Stimulated activated CD4-positive, alpha-beta T cell treated with anti-CD3 and anti-CD28 coated beads, TNF-alpha, amount 100 ng/mL, for 4 hours (primary cell): ENCODE data around the gene ZMYND10.

Experiments used
- DNase-seq, 3 experiments: peaks; one replicate each; pipeline ENCODE4 v3.0.0-alpha.2; 2020; ENCODE audit warnings: low read depth in 3 of 3

The ZMYND10 gene

GRCh38 chr3:50345586-50346234 lies at the start of gene ZMYND10:
Gene ZMYND10, minus strand, starts transcription at chr3:50345732. Its CDS starts 153 bp downstream, at chr3:50345579.
- peak; percentile 50 to 55 (median 54) for DNase-seq

DNA sequence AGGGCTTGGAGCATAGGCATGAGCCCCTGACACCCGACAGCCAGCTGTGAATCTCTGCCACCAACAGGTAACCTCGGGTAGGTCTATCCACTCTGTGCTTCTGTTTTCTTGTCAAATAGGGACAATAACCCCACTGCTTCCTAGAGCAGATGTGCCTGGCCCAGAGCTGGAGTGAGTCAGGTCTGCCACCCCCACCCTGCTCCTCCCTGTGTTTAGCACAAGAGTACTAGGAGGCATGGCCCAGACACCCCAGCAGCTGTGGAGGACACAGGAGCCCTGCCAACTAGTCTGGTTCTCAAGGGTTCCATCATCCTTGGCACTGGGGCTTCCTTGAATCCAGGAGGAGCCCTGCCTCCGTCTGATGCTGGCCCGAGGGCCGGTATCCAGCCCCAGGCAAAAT lies 47.5 kb upstream of the ZMYND10 start:
- DNase-seq, result no peak

DNA sequence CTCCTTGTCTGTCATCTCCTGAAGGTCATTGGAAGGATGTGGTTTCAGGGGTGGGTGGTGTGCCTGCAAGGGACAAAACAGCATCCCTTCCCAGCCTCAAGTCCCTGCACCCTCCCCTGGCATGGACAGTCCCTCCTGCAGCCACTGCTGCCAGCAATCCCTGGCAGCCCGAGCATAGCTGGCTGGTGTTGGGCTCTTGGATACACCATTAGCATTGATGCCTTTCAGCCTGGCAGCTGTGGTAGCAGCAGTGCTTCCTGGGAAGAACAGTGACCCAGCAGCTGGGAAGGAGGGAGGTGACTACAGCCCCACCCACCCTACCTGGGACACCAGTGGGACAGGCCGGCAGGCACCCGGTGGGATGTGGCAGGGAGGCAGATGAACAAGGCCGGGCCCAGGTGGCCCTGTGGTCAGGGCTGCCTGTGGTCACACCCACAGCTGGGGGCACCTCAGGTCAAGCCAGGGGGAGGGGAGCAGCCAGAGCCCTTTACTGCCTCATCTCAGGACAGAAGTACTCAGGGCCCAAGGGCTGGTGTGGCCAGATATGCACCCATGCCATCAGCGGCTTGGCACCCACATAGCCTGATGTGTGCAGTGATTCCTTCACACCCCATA lies 46.7 kb upstream of the ZMYND10 start:
- no peak for DNase-seq

- DNase-seq, result no peak
Measured at GRCh38 chr3:50390508-50391224, 45.1 kb upstream of the ZMYND10 start.

- no peak for DNase-seq
Measured at GRCh38 chr3:50389414-50389767, 43.9 kb upstream of the ZMYND10 start.

- DNase-seq, result no peak
Measured at GRCh38 chr3:50388720-50389413, 43.3 kb upstream of the ZMYND10 start.

GRCh38 chr3:50388016-50388719 lies 42.6 kb upstream of the ZMYND10 start:
- DNase-seq, result no peak

GRCh38 chr3:50385754-50386153 lies 40.2 kb upstream of the ZMYND10 start:
- no peak for DNase-seq

DNA sequence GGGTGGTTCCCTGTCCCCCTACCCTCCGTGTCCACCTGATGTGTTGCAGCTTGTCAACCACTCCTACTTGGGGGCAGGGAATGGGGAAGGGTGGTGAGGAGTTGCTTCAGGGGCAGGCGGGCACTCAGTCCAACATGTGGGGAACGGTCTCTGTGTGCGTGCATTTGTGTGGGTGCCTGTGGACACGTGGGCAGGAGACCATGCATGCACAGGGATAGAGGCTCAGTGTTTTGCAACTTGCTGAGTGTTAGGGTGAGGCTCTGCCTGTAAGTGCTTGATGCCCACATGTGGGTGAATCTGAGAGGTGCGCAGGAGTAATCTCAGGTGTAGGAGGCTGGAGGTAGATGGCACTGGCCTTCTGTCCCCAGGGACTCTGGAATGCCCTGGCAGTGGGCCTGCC lies 38.2 kb upstream of the ZMYND10 start:
- DNase-seq, result no peak

DNA sequence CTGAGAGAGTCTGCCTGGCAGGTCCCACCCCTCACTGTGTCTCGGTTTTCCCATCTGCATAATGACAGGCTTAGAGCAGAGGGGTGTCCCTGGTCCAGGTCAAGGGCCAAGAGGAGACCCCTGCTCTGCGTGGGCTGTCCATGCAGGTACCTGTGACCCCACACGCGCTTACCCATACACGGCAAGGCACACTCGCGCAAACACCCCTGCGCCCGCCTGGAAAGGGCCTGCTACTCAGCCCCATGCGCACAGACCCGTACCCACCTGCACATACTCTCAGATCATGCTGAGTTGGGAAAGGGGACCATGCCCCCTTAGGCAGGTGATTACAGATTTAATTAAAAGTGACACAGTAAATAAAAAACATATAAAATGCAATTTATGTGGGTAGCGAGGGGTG lies 37.2 kb upstream of the ZMYND10 start:
- no peak for DNase-seq

DNA sequence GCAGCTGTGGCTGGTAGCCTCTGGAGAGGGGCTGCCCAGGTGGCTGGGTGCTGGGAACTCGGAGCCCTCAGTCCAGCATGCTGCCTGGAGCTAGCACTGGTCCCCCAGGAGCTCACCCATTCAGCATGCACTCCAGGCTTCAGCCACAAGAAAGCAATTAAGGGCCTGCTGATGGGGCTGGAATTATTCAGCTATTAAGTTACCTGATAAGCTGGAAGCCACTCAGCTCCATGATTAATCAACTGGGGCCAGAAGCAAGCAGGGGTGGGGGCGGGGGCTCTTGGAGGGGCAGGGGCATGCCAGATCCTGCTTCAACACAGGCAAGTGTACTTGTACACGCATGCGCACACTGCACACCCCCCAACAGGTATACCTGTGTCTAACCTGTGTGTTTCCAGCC lies 35.9 kb upstream of the ZMYND10 start:
- no peak for DNase-seq

GRCh38 chr3:50380405-50381085 lies 35.0 kb upstream of the ZMYND10 start:
- DNase-seq, result no peak

- DNase-seq, result no peak
Measured at GRCh38 chr3:50378757-50379156, 33.2 kb upstream of the ZMYND10 start.

- DNase-seq, result no peak
Measured at GRCh38 chr3:50378024-50378423, 32.5 kb upstream of the ZMYND10 start.

DNA sequence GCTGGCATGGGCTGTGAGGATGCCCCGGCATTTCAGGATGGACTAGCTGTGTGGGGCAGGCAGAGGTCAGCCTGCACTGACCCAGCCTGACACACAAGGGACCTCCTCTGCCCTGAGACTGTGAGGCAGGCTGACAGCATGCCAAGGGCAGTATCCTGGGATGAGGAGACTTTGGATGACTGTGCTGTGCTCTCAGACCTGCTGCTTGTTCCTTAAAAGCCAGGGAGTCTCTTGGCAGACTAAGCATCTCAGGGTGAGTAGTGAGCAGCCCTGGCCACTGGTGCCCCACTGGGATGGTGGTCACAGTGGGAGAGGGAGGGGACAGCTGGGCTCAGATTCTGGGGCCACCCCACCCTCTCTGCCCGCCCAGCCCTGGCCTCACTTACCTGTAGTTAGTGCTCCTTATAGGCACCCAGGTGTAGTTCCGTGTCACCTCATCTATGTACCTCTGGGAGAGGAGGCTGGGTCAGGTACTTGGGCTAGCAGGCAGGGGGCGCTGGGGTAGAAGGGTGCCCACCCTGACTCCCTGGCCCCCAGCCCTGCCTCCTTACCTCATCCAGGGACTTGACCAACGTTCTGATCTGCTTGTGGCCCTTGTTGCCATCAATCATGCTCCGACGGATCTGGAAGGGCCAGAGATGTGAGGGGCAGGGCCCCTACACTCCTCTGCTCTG lies 29.9 kb upstream of the ZMYND10 start:
- no peak for DNase-seq

DNA sequence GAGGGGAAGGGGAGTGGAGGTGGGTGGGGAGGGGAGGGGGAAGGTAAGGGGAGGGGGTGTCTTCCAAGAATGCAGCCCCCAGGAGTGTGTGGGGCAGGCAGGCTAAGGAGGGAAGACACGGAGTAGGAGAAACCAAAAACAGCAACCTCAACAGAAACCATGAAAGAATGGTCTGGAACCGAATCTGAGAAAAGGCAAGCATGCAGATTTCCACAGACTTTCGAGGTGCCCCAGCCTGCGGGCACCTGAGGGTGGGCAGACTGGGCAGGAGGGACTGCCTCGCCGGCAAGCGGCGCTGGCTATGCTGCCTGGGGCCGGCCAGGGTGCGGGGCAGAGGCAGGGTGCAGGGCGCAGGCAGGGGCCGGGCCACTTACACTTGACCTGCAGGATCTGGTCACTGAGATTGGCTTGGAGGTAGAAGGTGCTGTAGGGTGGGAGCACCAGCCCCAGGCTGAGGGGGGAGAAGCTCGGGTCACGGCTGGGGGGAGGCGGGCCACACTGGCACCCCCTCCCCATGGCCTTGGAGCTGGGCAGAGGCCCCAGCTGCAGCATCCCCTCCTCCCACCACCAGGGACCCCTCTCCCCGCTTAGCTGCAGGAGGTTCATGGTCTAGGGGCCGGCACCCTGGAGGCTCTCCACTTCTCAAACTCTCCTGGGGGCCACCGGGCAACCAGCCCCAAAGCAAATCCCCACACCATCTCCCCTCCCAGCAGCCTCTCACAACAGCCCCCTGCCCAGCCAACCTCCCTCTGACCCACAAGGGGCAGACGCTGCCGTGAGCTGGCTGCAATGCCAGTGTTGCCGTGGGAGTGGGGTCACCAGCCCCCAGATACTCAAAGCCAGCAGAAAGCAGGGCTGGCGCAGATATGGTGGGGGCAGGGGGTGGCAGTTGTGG lies 29.1 kb upstream of the ZMYND10 start:
- DNase-seq, result no peak

DNA sequence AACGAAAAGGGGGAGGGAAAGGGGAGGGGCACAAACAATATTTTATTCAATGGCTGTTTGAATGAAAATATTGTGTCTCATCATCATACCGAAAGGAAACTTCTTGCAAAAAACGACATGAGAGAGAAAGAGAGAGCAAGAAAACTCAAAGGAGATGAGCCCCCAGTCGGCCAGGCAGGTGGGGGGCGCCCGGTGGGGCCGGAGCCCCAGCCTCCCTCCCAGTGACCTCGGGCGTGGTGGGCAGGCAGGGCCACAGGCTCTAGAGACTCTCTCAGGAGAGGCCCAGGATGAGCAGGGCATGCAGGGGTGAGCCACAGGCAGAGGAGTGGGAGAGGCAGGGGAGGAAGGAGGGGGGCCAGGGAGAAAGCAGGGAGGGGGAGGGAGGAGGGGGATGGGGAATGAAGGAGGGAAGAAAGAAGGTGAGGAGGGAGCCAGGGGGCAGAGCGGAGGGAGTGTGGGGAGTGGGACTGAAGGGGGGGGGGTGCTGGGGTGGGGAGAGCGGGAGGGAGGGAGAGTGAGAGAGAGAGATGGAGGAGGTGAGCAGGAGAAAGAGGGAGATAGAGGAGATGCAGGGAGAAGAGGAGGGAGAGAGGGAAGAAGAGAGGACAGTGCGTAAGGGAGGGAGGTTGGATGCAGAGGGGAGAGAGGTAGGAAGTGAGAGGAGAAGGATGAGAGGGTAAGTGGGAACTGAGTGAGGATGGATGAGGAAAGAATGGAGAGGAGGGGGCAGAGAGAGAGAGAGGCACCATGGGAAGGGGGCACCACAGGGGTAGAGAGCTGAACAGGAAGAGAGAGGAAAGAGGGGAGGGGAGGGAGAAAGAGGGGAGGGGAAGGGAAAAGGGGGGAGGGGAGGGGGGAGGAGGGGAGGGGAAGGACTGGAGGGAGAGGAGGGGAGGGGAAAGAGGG lies 27.9 kb upstream of the ZMYND10 start:
- no peak for DNase-seq

GRCh38 chr3:50372349-50372748 lies 26.8 kb upstream of the ZMYND10 start:
- DNase-seq, result no peak
